ENCODE measurements around the gene BCL2L1.
"Not testable (repeated sequence)": the region's sequence is repeated elsewhere in the genome, so short reads cannot be mapped to it uniquely, and the experiment has no call there.

BCL2L1 gene

GRCh38 chr20:31722257-31723068 is at the start of gene BCL2L1:
Gene BCL2L1, minus strand, starts transcription at chr20:31722868. Its CDS starts 650 bp downstream, at chr20:31722218.
- peak; percentile 90 for DNase-seq (ENCODE audit: low spot score)

- no peak for DNase-seq (ENCODE audit: low spot score)
These were observed 47.6 kb upstream of the BCL2L1 start for GRCh38 chr20:31770243-31770642.

- DNase-seq (ENCODE audit: low spot score): no peak
These were observed 47.0 kb upstream of the BCL2L1 start for GRCh38 chr20:31769681-31770080.

- DNase-seq (ENCODE audit: low spot score): no peak
These were observed 45.1 kb upstream of the BCL2L1 start for GRCh38 chr20:31767805-31768204.

- no peak for DNase-seq (ENCODE audit: low spot score)
These were observed 42.1 kb upstream of the BCL2L1 start for GRCh38 chr20:31764641-31765305.

- DNase-seq (ENCODE audit: low spot score): no peak
These were observed 38.0 kb upstream of the BCL2L1 start for GRCh38 chr20:31760519-31761240.

GRCh38 chr20:31759836-31760518 is 37.3 kb upstream of the BCL2L1 start:
- peak; percentile 29 for DNase-seq (ENCODE audit: low spot score)

GRCh38 chr20:31758991-31759390 is 36.3 kb upstream of the BCL2L1 start:
- no peak for DNase-seq (ENCODE audit: low spot score)

- DNase-seq (ENCODE audit: low spot score): no peak
These were observed 35.9 kb upstream of the BCL2L1 start for GRCh38 chr20:31758521-31758920.

GRCh38 chr20:31757254-31757653 is 34.6 kb upstream of the BCL2L1 start:
- no peak for DNase-seq (ENCODE audit: low spot score)

GRCh38 chr20:31751126-31751525 is 28.5 kb upstream of the BCL2L1 start:
- peak; percentile 43 for DNase-seq (ENCODE audit: low spot score)

- DNase-seq (ENCODE audit: low spot score): no peak
These were observed 26.6 kb upstream of the BCL2L1 start for GRCh38 chr20:31749223-31749622.

- no peak for DNase-seq (ENCODE audit: low spot score)
These were observed 25.0 kb upstream of the BCL2L1 start for GRCh38 chr20:31747640-31748039.

- not testable (repeated sequence) for DNase-seq (ENCODE audit: low spot score)
These were observed 24.4 kb upstream of the BCL2L1 start for GRCh38 chr20:31747028-31747427.

GRCh38 chr20:31746068-31746878 is 23.6 kb upstream of the BCL2L1 start:
- no peak for DNase-seq (ENCODE audit: low spot score)

GRCh38 chr20:31740656-31741323 is 18.1 kb upstream of the BCL2L1 start:
- no peak for DNase-seq (ENCODE audit: low spot score)

- peak; percentile 61 for DNase-seq (ENCODE audit: low spot score)
These were observed 17.5 kb upstream of the BCL2L1 start for GRCh38 chr20:31740208-31740607.

GRCh38 chr20:31739550-31739977 is 16.9 kb upstream of the BCL2L1 start:
- no peak for DNase-seq (ENCODE audit: low spot score)

GRCh38 chr20:31738729-31739549 is 16.3 kb upstream of the BCL2L1 start, which contains the start of gene TPX2:
Gene TPX2, plus strand, starts transcription at chr20:31739290. Its CDS starts 18,187 bp downstream, at chr20:31757477.
- DNase-seq (ENCODE audit: low spot score): peak; percentile 97

- DNase-seq (ENCODE audit: low spot score): no peak
These were observed 8.7 kb upstream of the BCL2L1 start for GRCh38 chr20:31731321-31731717.
